ENCODE results near the gene FMNL3.
"Not testable (repeated sequence)": the region's sequence is repeated elsewhere in the genome, so short reads cannot be mapped to it uniquely, and the experiment has no call there.

The FMNL3 gene

DNA sequence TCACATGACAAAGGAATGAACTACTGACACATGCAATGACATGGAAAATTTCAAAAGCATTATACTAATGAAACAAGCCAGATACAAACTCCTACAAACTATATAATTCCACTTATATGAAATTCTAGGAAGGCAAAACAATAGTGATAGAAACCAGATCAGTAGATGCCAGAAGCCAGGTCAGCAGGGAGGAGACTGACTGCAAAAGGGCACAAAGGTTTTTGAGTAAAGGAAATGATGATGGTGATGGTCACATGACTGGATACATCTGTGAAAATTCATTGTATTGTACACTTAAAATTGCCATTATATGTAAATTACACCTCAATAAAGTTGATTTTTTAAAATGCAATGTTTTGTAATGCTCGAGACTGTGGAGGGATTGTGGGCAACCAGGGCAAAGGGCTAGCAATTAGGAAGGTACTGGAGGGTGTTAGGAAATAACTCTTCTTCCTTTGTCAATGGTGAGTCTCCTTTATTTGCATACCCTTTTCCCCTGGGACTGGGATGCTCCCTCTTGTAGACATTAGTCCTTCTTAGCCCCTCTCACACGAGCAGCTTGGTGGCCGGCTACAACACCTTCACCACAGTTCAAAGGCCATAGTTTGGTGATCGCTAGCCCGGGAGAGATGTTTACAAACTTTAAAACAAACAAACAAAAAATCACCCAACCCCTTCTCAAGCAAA is 90.5 kb downstream of the FMNL3 start:
- H3K4me3 ChIP-seq (ENCODE audit: low read length) = no peak overlapping the region
- TF ChIP-seq ZNF274 (IDR thresholded peaks at IDR 0.05; ENCODE audit: low read depth, low read length) = no peak

GRCh38 chr12:49615725-49616124 is 91.5 kb downstream of the FMNL3 start:
- no peak overlapping the region for H3K4me3 ChIP-seq (ENCODE audit: low read length)
- TF ChIP-seq ZNF274 (IDR thresholded peaks at IDR 0.05; ENCODE audit: low read depth, low read length) = no peak

GRCh38 chr12:49612210-49612609 is 95.0 kb downstream of the FMNL3 start:
- TF ChIP-seq ZNF274 (IDR thresholded peaks at IDR 0.05; ENCODE audit: low read depth, low read length) = no peak
- no peak overlapping the region for H3K4me3 ChIP-seq (ENCODE audit: low read length)

DNA sequence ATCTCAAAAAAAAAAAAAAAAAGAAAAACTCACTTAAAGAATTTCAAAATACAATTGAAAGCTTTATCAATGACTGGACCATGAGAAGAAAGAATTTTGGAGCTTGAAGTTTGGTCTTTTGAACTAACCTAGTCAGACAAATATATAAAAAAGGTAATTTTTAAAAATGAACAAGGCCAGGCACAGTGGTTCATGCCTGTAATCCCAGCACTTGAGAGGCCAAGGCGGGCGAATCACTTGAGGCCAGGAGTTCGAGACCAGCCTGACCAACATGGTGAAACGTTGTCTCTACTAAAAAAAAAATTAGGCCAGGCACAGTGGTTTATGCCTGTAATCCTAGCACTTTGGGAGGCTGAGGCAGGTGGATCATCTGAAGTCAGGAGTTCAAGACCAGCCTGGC is 96.4 kb downstream of the FMNL3 start:
- not testable (repeated sequence) for H3K4me3 ChIP-seq (ENCODE audit: low read length)

DNA sequence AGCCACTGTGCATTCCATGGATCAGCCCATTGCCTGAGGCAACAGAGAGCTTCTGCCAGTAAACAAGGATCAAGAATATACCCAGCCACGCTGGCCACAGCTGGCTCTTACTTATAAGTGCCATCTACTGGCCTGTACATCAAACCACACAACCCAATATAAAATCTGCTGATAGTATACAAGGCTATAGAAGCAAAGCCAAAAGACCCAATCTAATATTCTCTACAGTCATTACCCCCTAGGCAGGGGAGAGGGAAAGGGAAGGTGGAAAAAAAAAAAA is 97.4 kb downstream of the FMNL3 start:
- no peak overlapping the region for H3K4me3 ChIP-seq (ENCODE audit: low read length)
- TF ChIP-seq ZNF274 (IDR thresholded peaks at IDR 0.05; ENCODE audit: low read depth, low read length) = no peak

DNA sequence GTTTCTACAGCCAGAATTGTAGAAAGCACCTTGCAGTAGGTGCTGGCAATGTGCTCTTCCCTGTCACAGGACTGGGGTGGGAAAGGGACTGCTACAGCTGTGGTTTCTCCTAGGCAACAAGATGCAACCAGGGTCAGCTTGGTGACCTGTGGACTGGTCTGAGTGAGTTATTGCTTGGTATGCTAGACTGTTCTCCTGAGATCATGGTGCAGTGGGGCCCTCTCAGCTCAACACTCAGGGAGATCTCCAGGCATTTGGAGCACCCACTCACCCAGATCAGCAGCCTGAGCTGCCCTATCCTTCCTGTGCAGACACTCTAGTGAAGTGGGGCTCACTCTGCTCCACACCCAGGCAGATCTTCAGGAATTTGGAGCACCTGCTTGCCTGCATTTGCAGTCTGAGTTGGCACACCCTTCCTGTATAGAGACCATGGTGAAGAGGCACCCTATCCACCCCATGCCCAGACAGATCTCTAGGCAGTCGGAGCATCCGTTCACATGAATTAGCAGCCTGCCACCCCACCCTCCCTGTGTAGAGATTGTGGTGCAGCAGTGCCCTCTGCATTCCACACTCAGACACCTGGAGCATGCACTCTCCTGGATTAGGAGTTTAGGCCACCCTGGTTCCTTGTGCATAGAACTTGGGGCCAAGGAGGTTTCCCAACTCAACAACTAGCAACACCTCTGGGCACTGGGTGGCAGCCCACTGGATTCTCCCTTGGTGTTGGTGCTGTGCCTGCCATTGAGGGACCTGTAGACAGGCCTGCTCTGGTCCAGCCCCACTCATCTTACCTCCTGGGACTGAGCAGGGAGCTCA is 97.9 kb downstream of the FMNL3 start:
- no peak overlapping the region for H3K4me3 ChIP-seq (ENCODE audit: low read length)
- no peak for TF ChIP-seq ZNF274 (IDR thresholded peaks at IDR 0.05; ENCODE audit: low read depth, low read length)

GRCh38 chr12:49605539-49605938 is 101.7 kb downstream of the FMNL3 start, which contains the start of gene FAM186B:
Gene FAM186B (minus strand): TSS chr12:49605639. CDS start chr12:49605477, 162 bp downstream.
- not testable (repeated sequence) for H3K4me3 ChIP-seq (ENCODE audit: low read length)

- H3K4me3 ChIP-seq (ENCODE audit: low read length) = no peak overlapping the region
- TF ChIP-seq ZNF274 (IDR thresholded peaks at IDR 0.05; ENCODE audit: low read depth, low read length) = no peak
These were observed 102.3 kb downstream of the FMNL3 start for GRCh38 chr12:49604856-49605255.

DNA sequence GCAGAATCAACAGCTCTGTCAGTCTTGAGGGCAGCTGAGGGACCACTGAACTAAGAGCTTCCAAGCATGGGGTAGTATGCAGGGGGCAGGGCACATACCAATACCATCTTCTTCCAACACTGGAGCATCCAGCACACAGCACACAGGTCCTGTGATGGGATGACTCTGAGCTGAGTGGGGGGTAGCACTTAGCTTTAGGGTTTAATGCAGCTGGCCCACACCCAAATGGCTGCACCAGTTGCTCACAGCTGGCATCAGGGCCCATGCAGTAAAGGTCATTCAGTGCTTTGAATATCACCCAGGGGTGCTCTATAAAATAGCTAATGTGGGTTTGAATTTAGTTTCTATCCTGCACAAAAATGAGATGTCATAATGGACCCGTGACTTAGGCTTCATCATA is 103.5 kb downstream of the FMNL3 start:
- no peak for TF ChIP-seq ZNF274 (IDR thresholded peaks at IDR 0.05; ENCODE audit: low read depth, low read length)
- H3K4me3 ChIP-seq (ENCODE audit: low read length) = no peak overlapping the region

GRCh38 chr12:49599961-49600360 is 107.2 kb downstream of the FMNL3 start:
- no peak overlapping the region for H3K4me3 ChIP-seq (ENCODE audit: low read length)
- TF ChIP-seq ZNF274 (IDR thresholded peaks at IDR 0.05; ENCODE audit: low read depth, low read length) = no peak

- no peak overlapping the region for H3K4me3 ChIP-seq (ENCODE audit: low read length)
- no peak for TF ChIP-seq ZNF274 (IDR thresholded peaks at IDR 0.05; ENCODE audit: low read depth, low read length)
These were observed 108.7 kb downstream of the FMNL3 start for GRCh38 chr12:49598527-49598926.

- TF ChIP-seq ZNF274 (IDR thresholded peaks at IDR 0.05; ENCODE audit: low read depth, low read length) = no peak
- H3K4me3 ChIP-seq (ENCODE audit: low read length) = no peak overlapping the region
These were observed 118.3 kb downstream of the FMNL3 start for GRCh38 chr12:49588721-49589516.

GRCh38 chr12:49588281-49588680 is 118.9 kb downstream of the FMNL3 start:
- TF ChIP-seq ZNF274 (IDR thresholded peaks at IDR 0.05; ENCODE audit: low read depth, low read length) = no peak
- H3K4me3 ChIP-seq (ENCODE audit: low read length) = no peak overlapping the region

DNA sequence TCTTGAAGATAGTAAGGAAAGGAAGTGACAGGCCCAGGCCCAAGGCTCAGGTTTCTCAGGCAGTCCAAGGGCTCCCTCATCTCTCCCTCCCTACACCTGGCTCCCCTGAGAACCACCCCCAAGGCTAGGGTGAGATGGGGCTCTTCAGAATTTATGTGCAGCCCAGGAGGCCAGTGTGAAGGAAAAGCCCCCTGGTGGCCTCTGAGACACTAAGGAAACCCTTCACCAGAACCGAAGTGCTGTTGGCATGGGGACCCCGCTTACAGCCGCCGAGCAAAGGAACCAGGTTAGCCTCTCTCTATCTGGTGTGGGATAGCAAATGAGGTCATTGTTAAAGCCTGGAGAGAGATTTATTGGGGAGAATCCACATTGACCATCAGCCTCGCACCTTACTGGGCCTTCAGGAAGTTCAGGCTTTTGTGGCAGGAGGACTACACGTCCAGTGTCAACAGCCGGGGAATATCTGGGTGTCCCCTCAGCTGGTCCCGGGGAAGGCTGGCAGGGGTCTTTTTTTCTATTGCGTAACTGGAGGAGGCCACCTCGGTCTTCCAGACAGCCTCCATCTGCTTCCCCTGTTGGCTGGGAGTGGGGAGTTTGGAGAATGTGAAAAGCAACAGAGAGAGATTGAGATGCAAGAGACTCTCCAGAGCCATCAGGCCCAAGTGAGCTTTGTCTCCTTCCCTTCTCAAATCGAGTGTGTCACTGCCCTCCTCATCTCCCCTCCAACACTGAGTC is 119.9 kb downstream of the FMNL3 start:
- TF ChIP-seq ZNF274 (IDR thresholded peaks at IDR 0.05; ENCODE audit: low read depth, low read length) = no peak
- H3K4me3 ChIP-seq (ENCODE audit: low read length) = no peak overlapping the region
